GDM1 (cell line): ENCODE measurements around the gene CCDC38.

ENCODE experiments used
- DNase-seq: peaks from one replicate; lab custom pipeline; 2025; lab: John Stamatoyannopoulos, UW

Gene CCDC38

DNA sequence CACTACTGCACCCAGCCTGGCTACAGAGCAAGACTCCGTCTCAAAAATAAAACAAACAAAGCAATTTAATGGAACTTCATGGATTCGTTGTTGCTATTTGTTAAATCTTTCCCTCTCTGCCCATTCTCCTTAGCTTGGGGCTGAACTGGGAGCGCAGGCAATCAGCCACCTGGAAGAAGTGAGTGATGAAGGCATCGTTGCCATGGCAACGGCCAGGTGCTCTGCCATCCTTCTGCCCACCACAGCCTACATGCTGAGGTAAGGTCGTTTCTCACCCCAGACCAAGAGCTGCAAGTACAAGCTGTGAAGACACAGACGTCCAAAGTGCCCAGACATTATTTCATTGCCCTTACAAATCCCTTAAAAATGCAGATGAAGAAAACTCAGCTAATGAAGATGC is 19.8 kb upstream of the CCDC38 start:
- no peak for DNase-seq

- DNase-seq: no peak
These were observed 17.8 kb upstream of the CCDC38 start for GRCh38 chr12:95960241-95960640.

GRCh38 chr12:95959107-95959506 is 16.7 kb upstream of the CCDC38 start:
- no peak for DNase-seq

DNA sequence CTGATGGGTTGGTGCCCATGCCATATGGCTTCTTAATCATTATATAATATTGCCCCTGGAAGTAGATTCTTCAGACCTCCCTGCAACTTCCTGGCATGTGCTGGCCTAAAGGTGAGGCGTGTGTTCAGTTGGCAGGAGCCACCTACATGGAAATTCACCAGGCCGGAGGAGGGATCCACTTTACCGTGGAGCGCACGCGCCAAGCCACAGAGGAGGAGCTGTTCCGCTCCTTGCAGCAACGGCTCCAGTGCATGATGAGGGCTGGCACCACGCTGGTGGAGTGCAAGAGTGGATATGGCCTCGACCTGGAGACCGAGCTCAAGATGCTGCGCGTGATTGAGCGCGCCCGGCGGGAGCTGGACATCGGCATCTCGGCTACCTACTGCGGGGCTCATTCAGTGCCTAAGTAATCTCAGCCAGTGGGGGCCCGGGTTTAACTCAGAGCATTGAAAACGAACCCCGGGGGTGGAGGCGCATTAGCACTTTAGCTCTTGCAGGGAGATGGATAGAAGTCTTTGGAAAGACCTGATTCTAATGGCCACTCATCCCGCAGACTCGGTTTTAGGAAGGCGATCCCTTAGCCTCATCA is 14.2 kb upstream of the CCDC38 start:
- no peak for DNase-seq

- DNase-seq: no peak
These were observed 13.2 kb upstream of the CCDC38 start for GRCh38 chr12:95955549-95956159.

GRCh38 chr12:95953000-95953399 is 10.6 kb upstream of the CCDC38 start:
- DNase-seq: no peak

DNA sequence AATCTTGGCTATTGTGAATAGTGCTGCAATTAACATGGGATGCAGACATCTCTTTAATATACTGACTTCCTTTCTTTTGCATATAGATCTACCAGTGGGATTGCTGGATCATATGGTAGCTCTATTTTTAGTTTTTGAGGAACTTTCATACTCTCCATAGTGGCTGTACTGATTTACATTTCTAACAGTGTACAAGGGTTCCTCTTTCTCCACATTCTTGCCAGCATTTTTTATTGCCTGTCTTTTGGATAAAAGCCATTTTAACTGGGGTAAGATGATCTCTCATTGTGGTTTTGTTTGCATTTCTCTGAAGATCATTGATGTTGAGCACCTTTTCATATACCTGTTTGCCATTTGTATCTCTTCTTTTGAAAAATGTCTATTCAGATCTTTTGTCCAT is 9.1 kb upstream of the CCDC38 start:
- no peak for DNase-seq

DNA sequence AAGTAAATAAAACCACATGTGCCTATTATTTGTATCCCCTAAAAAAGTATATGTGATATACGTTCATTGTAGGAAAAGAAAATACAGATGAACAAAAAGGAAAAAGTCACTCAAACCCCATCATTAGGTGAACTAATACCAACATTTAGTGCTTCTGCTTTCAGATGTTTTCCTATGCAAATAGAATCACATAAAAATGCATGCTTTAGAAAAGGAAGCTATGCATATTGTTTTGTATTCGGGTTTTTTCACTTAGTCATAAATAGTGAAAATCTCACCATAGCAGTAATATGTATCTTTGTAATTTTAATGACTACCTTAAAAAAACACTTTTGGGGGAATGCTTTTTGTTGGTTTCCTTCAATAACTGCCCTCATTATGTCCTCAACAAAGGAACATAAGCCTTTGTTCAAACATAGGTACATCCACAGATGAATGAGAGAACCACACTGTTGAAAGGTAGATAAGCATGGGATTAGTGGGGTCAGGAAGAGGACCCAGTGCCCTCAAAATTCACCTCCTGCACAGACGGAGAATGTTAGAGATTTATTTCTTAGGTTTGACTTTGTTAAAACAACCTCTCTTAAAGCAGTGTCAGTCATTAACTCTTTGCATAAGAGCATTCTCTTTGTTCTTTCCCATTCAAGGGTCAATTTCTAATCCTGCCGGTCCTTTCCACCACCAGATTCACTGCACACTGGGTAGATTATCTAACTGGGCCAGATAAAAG is 7.2 kb upstream of the CCDC38 start:
- no peak for DNase-seq

GRCh38 chr12:95944108-95944704 is 1.8 kb upstream of the CCDC38 start:
- no peak for DNase-seq

DNA sequence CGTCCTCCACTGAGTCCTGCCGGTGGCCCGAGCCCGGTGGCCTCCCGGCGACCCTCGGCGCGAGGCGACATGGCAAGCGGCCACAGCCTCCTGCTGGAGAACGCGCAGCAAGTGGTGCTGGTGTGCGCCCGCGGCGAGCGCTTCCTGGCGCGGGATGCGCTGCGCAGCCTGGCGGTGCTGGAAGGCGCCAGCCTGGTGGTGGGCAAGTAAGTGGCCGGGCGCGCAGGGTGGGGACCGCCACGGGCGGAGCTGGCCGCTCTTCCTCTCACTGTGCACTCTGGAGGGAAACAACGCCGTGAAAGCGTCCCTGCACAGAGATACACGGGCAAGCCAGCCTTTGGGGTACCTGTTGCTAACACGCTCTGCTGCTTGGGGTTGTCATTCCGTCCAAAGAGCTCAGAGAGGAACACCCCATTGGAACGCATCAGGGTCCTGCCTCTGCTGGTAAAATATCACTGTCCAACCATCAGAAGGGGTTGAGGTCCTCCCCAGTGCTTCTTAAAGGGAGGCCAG is 972 bp upstream of the CCDC38 start, which contains the start of gene AMDHD1:
Gene AMDHD1 (plus strand): TSS at position 2 of the 513 bp plus-strand sequence. CDS start 68 bp downstream, at position 70.
- peak; percentile 3 for DNase-seq

- no peak for DNase-seq
These were observed 302 bp downstream of the CCDC38 start for GRCh38 chr12:95942101-95942523.

- DNase-seq: no peak
These were observed 1.9 kb downstream of the CCDC38 start for GRCh38 chr12:95940514-95940913.

DNA sequence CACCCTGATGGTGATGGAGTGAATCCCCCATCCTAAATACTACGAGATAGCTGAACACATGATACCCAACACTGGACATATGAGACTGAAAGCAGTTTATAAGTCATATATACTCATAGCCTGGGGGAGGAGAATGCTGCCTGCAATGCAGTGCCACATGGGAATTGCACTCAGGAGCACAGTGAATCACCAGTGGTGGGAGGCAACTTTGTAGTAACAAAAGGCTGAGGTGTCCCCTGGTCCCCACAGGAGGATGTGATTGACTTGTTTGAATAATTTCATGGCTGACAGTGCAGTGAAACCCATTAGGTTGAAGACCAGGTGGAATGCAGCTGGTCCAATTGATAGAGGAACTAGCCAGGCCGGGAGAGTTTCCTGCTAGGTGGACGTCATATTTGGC is 20.2 kb downstream of the CCDC38 start:
- no peak for DNase-seq

DNA sequence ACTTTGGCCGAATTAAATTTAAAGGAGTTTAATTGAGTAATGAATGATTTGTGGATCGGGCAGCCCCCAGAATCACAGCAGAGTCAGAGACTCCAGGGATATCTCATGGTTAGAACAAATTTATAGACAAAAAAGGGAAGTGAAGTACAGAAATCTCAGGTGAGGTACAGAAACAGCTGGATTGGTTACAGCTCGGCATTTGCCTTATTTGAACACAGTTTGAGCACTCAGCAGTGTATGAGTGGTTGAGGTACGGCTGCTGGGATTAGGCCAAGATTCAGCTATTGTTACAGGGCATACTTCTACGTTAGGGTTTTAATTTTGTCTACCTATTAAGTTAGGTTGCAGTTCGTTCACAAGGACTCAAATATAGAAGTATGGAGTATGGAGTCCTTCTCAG is 23.3 kb downstream of the CCDC38 start:
- no peak for DNase-seq

DNA sequence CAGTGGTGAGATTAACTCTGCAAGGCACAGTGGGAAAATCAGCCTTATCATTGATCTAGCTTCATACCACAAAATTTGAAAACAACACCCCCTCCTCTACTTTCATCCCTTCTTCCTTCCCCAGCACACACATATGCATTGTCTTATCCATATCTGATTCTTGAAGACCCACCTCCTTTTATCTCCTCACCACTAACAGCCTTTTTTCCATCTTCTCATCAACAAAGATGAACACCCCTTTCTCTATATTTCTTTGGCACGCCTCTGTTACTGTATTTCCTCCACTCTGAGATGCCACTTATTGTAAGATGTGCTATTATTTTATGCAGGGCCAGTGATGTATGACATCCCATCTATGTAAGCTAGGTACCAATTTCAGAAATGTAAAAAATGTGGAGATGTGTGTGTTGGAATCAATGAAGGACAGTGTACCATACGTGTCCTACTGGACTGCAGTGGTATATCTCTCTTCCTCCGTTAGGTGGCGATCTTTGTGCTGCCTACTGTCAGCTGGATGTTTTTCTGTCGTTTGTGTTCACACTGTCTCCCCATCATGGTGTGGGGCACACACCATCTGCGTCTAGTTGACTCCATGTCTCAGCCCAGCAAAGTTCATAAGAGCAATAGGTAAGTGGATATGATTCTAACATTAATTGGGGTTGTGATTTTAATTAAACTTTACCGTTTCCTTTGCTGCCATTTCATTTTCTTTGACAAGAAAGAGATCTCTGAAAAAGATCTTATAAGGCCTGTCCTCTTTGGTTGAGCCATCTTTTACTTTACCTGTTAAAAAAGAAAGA is 24.0 kb downstream of the CCDC38 start:
- DNase-seq: peak; percentile 40

GRCh38 chr12:95909871-95910270 is 32.5 kb downstream of the CCDC38 start:
- no peak for DNase-seq

GRCh38 chr12:95908573-95908972 is 33.8 kb downstream of the CCDC38 start:
- DNase-seq: no peak

DNA sequence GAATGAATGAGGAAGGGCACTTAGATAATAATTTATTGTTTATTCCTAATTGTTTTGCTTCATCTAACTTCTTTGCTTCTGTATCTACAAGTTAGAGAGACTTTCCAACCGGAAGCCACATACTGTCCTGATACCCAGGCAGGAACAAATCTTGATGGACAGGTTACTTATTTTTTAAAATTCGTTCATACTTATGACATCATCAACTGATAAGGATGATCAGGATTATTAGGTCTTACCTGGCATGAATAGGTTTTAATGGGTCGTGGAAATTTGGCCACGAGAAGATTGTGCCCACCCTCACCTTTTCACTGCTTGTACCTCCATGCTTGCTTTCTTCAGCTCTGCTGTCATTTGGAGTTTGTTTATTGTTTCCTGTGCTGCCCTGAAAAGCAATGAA is 44.3 kb downstream of the CCDC38 start:
- DNase-seq: no peak

- DNase-seq: no peak
These were observed 45.6 kb downstream of the CCDC38 start for GRCh38 chr12:95896846-95897245.

DNA sequence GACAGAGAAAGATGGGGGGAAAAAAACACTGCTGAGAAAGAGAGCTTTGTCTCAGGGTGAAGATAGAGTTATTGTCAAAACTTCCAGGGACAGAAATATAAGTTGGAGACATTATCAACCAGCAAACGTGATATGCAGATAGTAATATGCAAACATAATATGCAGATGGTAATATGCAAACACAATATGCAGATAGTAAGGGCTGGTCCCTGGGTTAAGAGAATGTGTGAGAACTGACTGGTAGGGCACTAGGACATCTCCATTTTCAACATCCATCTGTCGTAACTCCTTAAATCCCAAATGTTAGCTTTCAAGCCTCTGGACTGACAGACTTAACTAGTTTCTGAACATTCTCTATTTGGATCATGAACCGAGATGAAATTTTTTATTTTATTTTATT is 51.5 kb downstream of the CCDC38 start:
- no peak for DNase-seq

GRCh38 chr12:95887311-95887710 is 55.1 kb downstream of the CCDC38 start:
- DNase-seq: no peak

- no peak for DNase-seq
These were observed 57.4 kb downstream of the CCDC38 start for GRCh38 chr12:95884998-95885397.
